Measurements from ENCODE around the gene ASCC3. TPM values are rescaled to one million over a fixed set of nuclear protein-coding genes. Genes with fewer than 3 reads are reported as not detected.

The ASCC3 gene
- total RNA-seq, 4 donors from 2014 or later: 25.9 to 40.9 (median 31.3) TPM

GRCh38 chr6:100538086-100538485 lies 343.0 kb downstream of the ASCC3 start:
- WGBS: 48% methylated on average over 1 of the region's 1 CpG
- TF ChIP-seq POLR2A (IDR thresholded peaks at IDR 0.05): no peak
- no peak for TF ChIP-seq POLR2AphosphoS5 (IDR thresholded peaks at IDR 0.05)
- TF ChIP-seq EP300 (IDR thresholded peaks at IDR 0.05): no peak
- no peak for TF ChIP-seq CTCF (IDR thresholded peaks at IDR 0.05)
- no peaks in the 10 kb centered on the region for H3K4me1 ChIP-seq
- DNase-seq (ENCODE audit: low spot score in 2 of 2): no peak
- H3K36me3 ChIP-seq: peaks cover 9% of the 10 kb centered on the region
- H3K27me3 ChIP-seq: no peaks in the 10 kb centered on the region
- no peak overlapping the region for H3K27ac ChIP-seq
- no peak overlapping the region for H3K4me3 ChIP-seq
- no peaks in the 10 kb centered on the region for H3K9me3 ChIP-seq

GRCh38 chr6:100518588-100518987 lies 362.5 kb downstream of the ASCC3 start:
- peaks cover 8% of the 10 kb centered on the region for H3K36me3 ChIP-seq

GRCh38 chr6:100517633-100518032 lies 363.5 kb downstream of the ASCC3 start:
- no peak for DNase-seq (ENCODE audit: low spot score in 2 of 2)
- H3K4me3 ChIP-seq: no peak overlapping the region
- H3K36me3 ChIP-seq: peaks cover 12% of the 10 kb centered on the region
- no peak for TF ChIP-seq CTCF (IDR thresholded peaks at IDR 0.05)
- no peak for TF ChIP-seq POLR2AphosphoS5 (IDR thresholded peaks at IDR 0.05)
- TF ChIP-seq POLR2A (IDR thresholded peaks at IDR 0.05): no peak
- H3K4me1 ChIP-seq: no peaks in the 10 kb centered on the region
- no peaks in the 10 kb centered on the region for H3K27me3 ChIP-seq
- no peak overlapping the region for H3K27ac ChIP-seq
- WGBS: 92% methylated on average over 1 of the region's 1 CpG
- H3K9me3 ChIP-seq: no peaks in the 10 kb centered on the region

More at GRCh38 chr6:100518588-100518987, 362.5 kb downstream of the ASCC3 start:
- H3K9me3 ChIP-seq: no peaks in the 10 kb centered on the region
- 97% methylated on average over 1 of the region's 1 CpG for WGBS
- H3K4me3 ChIP-seq: no peak overlapping the region
- no peak for DNase-seq (ENCODE audit: low spot score in 2 of 2)
- no peaks in the 10 kb centered on the region for H3K27me3 ChIP-seq
- TF ChIP-seq CTCF (IDR thresholded peaks at IDR 0.05): no peak
- TF ChIP-seq EP300 (IDR thresholded peaks at IDR 0.05): no peak
- TF ChIP-seq POLR2A (IDR thresholded peaks at IDR 0.05): no peak
- TF ChIP-seq POLR2AphosphoS5 (IDR thresholded peaks at IDR 0.05): no peak
- no peaks in the 10 kb centered on the region for H3K4me1 ChIP-seq
- H3K27ac ChIP-seq: no peak overlapping the region

GRCh38 chr6:100517106-100517505 lies 364.0 kb downstream of the ASCC3 start:
- H3K4me3 ChIP-seq: no peak overlapping the region
- H3K27me3 ChIP-seq: no peaks in the 10 kb centered on the region
- DNase-seq (ENCODE audit: low spot score in 2 of 2): no peak
- TF ChIP-seq CTCF (IDR thresholded peaks at IDR 0.05) (no peak), POLR2AphosphoS5 (IDR thresholded peaks at IDR 0.05) (no peak), EP300 (IDR thresholded peaks at IDR 0.05) (no peak), POLR2A (IDR thresholded peaks at IDR 0.05) (no peak)
- 93% methylated on average over 4 of the region's 4 CpGs for WGBS
- H3K27ac ChIP-seq: no peak overlapping the region
- H3K36me3 ChIP-seq: peaks cover 17% of the 10 kb centered on the region
- H3K4me1 ChIP-seq: no peaks in the 10 kb centered on the region
- no peaks in the 10 kb centered on the region for H3K9me3 ChIP-seq

GRCh38 chr6:100514660-100515059 lies 366.5 kb downstream of the ASCC3 start:
- no peak for TF ChIP-seq CTCF (IDR thresholded peaks at IDR 0.05)
- TF ChIP-seq EP300 (IDR thresholded peaks at IDR 0.05): no peak
- TF ChIP-seq POLR2A (IDR thresholded peaks at IDR 0.05): no peak
- no peak for TF ChIP-seq POLR2AphosphoS5 (IDR thresholded peaks at IDR 0.05)
- Histone ChIP-seq H3K9me3 (no peaks in the 10 kb centered on the region), H3K4me1 (no peaks in the 10 kb centered on the region), H3K36me3 (peaks cover 33% of the 10 kb centered on the region), H3K27me3 (no peaks in the 10 kb centered on the region), H3K4me3 (no peak overlapping the region), H3K27ac (no peak overlapping the region)
- DNase-seq (ENCODE audit: low spot score in 2 of 2): no peak
- 84% methylated on average over 3 of the region's 3 CpGs for WGBS
